Ascending aorta (tissue), 2 donors: Measurements from ENCODE around the gene AGBL1. TPM values are rescaled to one million over a fixed set of nuclear protein-coding genes. Genes with fewer than 3 reads are reported as not detected.

Experiments
- DNase-seq, 2 donors: peaks; one replicate each; pipeline ENCODE4 v3.0.0-alpha.2; 2019; ENCODE audit warnings: low spot score in 2 of 2
- H3K27ac ChIP-seq, 2 donors: fragments of 200-600 bp; sonication (generic); one replicate each; pipeline ENCODE4 v1.5.1; 2016 to 2017; ENCODE audit warnings: mild to moderate bottlenecking in 1 of 2
- H3K27me3 ChIP-seq: fragments of 200-600 bp; sonication (generic); one replicate; pipeline ENCODE4 v1.5.1; 2017
- H3K36me3 ChIP-seq, 2 donors: fragments of 200-600 bp; sonication (generic); one replicate each; pipeline ENCODE4 v1.5.1; 2016
- H3K4me1 ChIP-seq, 2 donors: fragments of 200-600 bp; sonication (generic); one replicate each; pipeline ENCODE4 v1.5.1; 2016 to 2017; ENCODE audit warnings: mild to moderate bottlenecking in 1 of 2
- H3K4me3 ChIP-seq, 2 donors: fragments of 200-600 bp; sonication (generic); one replicate each; pipeline ENCODE4 v1.5.1; 2016 to 2017; ENCODE audit warnings: mild to moderate bottlenecking in 1 of 2
- H3K9me3 ChIP-seq, 2 donors: fragments of 200-600 bp; sonication (generic); one replicate each; pipeline ENCODE4 v1.5.1; 2016
- CTCF ChIP-seq, 3 experiments: fragments of 200-600 bp in 2 of 3; fragments of 450-650 bp in 1 of 3; sonication (generic) in 2 of 3; IDR thresholded peaks; one replicate each; pipeline ENCODE4 v1.5.1; 2016 to 2019; ENCODE audit warnings: antibody characterized with exemption in 3 of 3, mild to moderate bottlenecking in 1 of 3, moderate library complexity in 1 of 3
- intact Hi-C: fragments of 100-400 bp; cut with DNase I; formaldehyde crosslinking; loops from one replicate; pipeline ENCODE4 v1.15.1; 2023
- total RNA-seq: library from RNA; depleted of rRNA; stranded (reverse); fragments of >200 nt; gene quantifications from one replicate; pipeline ENCODE4 v1.1.0, GENCODE V29; 2016

Gene AGBL1
- total RNA-seq, 1 donor from 2014 or later, result not detected

- intact Hi-C loops, result no loop called here
- no peaks in the 10 kb centered on the region for H3K36me3 ChIP-seq
Measured at GRCh38 chr15:86375733-86376280, 296.1 kb downstream of the AGBL1 start.

GRCh38 chr15:86377914-86378313 is 298.2 kb downstream of the AGBL1 start:
- no peaks in the 10 kb centered on the region for H3K9me3 ChIP-seq
- H3K27ac ChIP-seq, result no peak overlapping the region
- no peaks in the 10 kb centered on the region for H3K27me3 ChIP-seq
- no peaks in the 10 kb centered on the region for H3K4me1 ChIP-seq
- DNase-seq, result no peak
- H3K36me3 ChIP-seq, result no peaks in the 10 kb centered on the region
- no peak overlapping the region for H3K4me3 ChIP-seq
- intact Hi-C loops, result no loop called here
- TF ChIP-seq CTCF (IDR thresholded peaks at IDR 0.05), result no peak

More at GRCh38 chr15:86375733-86376280, 296.1 kb downstream of the AGBL1 start:
- H3K27me3 ChIP-seq, result no peaks in the 10 kb centered on the region
- H3K9me3 ChIP-seq, result no peaks in the 10 kb centered on the region
- H3K4me3 ChIP-seq, result no peak overlapping the region
- H3K27ac ChIP-seq, result no peak overlapping the region
- TF ChIP-seq CTCF (IDR thresholded peaks at IDR 0.05), result no peak
- H3K4me1 ChIP-seq, result no peaks in the 10 kb centered on the region
- DNase-seq, result no peak

- Histone ChIP-seq H3K27me3 (no peaks in the 10 kb centered on the region), H3K4me1 (no peaks in the 10 kb centered on the region), H3K4me3 (no peak overlapping the region), H3K9me3 (no peaks in the 10 kb centered on the region), H3K36me3 (no peaks in the 10 kb centered on the region), H3K27ac (no peak overlapping the region)
- no peak for DNase-seq
- intact Hi-C loops, result no loop called here
- TF ChIP-seq CTCF (IDR thresholded peaks at IDR 0.05), result no peak
Measured at GRCh38 chr15:86382341-86382740, 302.7 kb downstream of the AGBL1 start.

GRCh38 chr15:86383611-86384010 is 303.9 kb downstream of the AGBL1 start:
- intact Hi-C loops, result no loop called here
- Histone ChIP-seq H3K36me3 (no peaks in the 10 kb centered on the region), H3K4me1 (no peaks in the 10 kb centered on the region), H3K27ac (no peak overlapping the region), H3K9me3 (no peaks in the 10 kb centered on the region), H3K27me3 (no peaks in the 10 kb centered on the region), H3K4me3 (no peak overlapping the region)
- TF ChIP-seq CTCF (IDR thresholded peaks at IDR 0.05), result no peak
- no peak for DNase-seq

GRCh38 chr15:86384186-86384585 is 304.5 kb downstream of the AGBL1 start:
- DNase-seq, result no peak
- H3K9me3 ChIP-seq, result no peaks in the 10 kb centered on the region
- no peaks in the 10 kb centered on the region for H3K4me1 ChIP-seq
- no peak overlapping the region for H3K27ac ChIP-seq
- no peaks in the 10 kb centered on the region for H3K27me3 ChIP-seq
- intact Hi-C loops, result no loop called here
- TF ChIP-seq CTCF (IDR thresholded peaks at IDR 0.05), result no peak
- no peaks in the 10 kb centered on the region for H3K36me3 ChIP-seq
- no peak overlapping the region for H3K4me3 ChIP-seq

- Histone ChIP-seq H3K4me3 (no peak overlapping the region), H3K36me3 (no peaks in the 10 kb centered on the region), H3K9me3 (no peaks in the 10 kb centered on the region), H3K4me1 (no peaks in the 10 kb centered on the region), H3K27ac (no peak overlapping the region), H3K27me3 (no peaks in the 10 kb centered on the region)
- DNase-seq, result no peak
- TF ChIP-seq CTCF (IDR thresholded peaks at IDR 0.05), result no peak
- intact Hi-C loops, result no loop called here
Measured at GRCh38 chr15:86392296-86392695, 312.6 kb downstream of the AGBL1 start.
